Vagina (tissue), 2 donors: ENCODE results near the gene ATXN2. TPM values are rescaled to one million over a fixed set of nuclear protein-coding genes. Genes with fewer than 3 reads are reported as not detected.

Source experiments
- DNase-seq, 2 donors: peaks; one replicate each; pipeline ENCODE4 v3.0.0-alpha.2; 2017; ENCODE audit errors: extremely low spot score in 2 of 2
- H3K27ac ChIP-seq: fragments of 200-600 bp; sonication (generic); one replicate; pipeline ENCODE4 v1.5.1; 2019
- H3K27me3 ChIP-seq: fragments of 200-600 bp; sonication (generic); one replicate; pipeline ENCODE4 v1.5.1; 2019
- H3K36me3 ChIP-seq, 2 donors: fragments of 200-600 bp; sonication (generic); one replicate each; pipeline ENCODE4 v1.5.1; 2017 to 2019
- H3K4me1 ChIP-seq: fragments of 200-600 bp; sonication (generic); one replicate; pipeline ENCODE4 v1.5.1; 2019
- H3K4me3 ChIP-seq, 2 donors: fragments of 200-600 bp; sonication (generic); 1 replicate in 1 of 2; 2 replicates in 1 of 2; pipeline ENCODE4 v1.5.1; 2016 to 2019
- H3K9me3 ChIP-seq: fragments of 200-600 bp; sonication (generic); one replicate; pipeline ENCODE4 v1.5.1; 2019
- CTCF ChIP-seq, 3 experiments: fragments of 450-650 bp in 2 of 3; fragments of 200-600 bp in 1 of 3; sonication (generic) in 1 of 3; IDR thresholded peaks; one replicate each; pipeline ENCODE4 v1.5.1; 2017 to 2019; ENCODE audit warnings: antibody characterized with exemption in 3 of 3, mild to moderate bottlenecking in 2 of 3, moderate library complexity in 2 of 3
- POLR2A ChIP-seq, 2 donors: fragments of 450-650 bp; IDR thresholded peaks; one replicate each; pipeline ENCODE4 v1.6.1; 2017; ENCODE audit warnings: antibody characterized with exemption in 2 of 2, mild to moderate bottlenecking in 2 of 2, moderate library complexity in 2 of 2
- POLR2AphosphoS5 ChIP-seq, 2 donors: sonication (generic); formaldehyde crosslinking; IDR thresholded peaks; one replicate each; pipeline ENCODE4 v1.9.0; 2017; ENCODE audit warnings: antibody characterized with exemption in 2 of 2, mild to moderate bottlenecking in 2 of 2, low read depth in 1 of 2; ENCODE audit not compliant: insufficient read depth in 1 of 2
- intact Hi-C: fragments of 100-400 bp; cut with DNase I; formaldehyde crosslinking; loops from one replicate; pipeline ENCODE4 v1.15.1; 2023
- total RNA-seq: library from RNA; depleted of rRNA; stranded (reverse); fragments of >200 nt; gene quantifications from one replicate; pipeline ENCODE4 v1.2.3, GENCODE V29; 2016

Gene ATXN2
- total RNA-seq, 1 donor from 2014 or later = 70.2 TPM

- Histone ChIP-seq H3K27me3 (no peaks in the 10 kb centered on the region), H3K27ac (no peak overlapping the region), H3K4me3 (no peak overlapping the region), H3K9me3 (no peaks in the 10 kb centered on the region), H3K4me1 (peaks cover 13% of the 10 kb centered on the region), H3K36me3 (peaks cover 0 to 13% of the 10 kb centered on the region in 2 donors)
- TF ChIP-seq POLR2A (IDR thresholded peaks at IDR 0.05) (no peak), POLR2AphosphoS5 (IDR thresholded peaks at IDR 0.05; ENCODE audit: insufficient read depth in 1 of 2, low read depth in 1 of 2) (no peak), CTCF (IDR thresholded peaks at IDR 0.05) (no peak)
- no peak for DNase-seq
- intact Hi-C loops = no loop called here
These were observed 178.6 kb downstream of the ATXN2 start for GRCh38 chr12:111420494-111420893.

- Histone ChIP-seq H3K27ac (no peak overlapping the region), H3K36me3 (peaks cover 0 to 13% of the 10 kb centered on the region in 2 donors), H3K9me3 (no peaks in the 10 kb centered on the region), H3K4me3 (no peak overlapping the region), H3K4me1 (peaks cover 6% of the 10 kb centered on the region), H3K27me3 (no peaks in the 10 kb centered on the region)
- DNase-seq = no peak
- no peak for TF ChIP-seq POLR2AphosphoS5 (IDR thresholded peaks at IDR 0.05; ENCODE audit: insufficient read depth in 1 of 2, low read depth in 1 of 2)
- no peak for TF ChIP-seq CTCF (IDR thresholded peaks at IDR 0.05)
- no peak for TF ChIP-seq POLR2A (IDR thresholded peaks at IDR 0.05)
- intact Hi-C loops = no loop called here
These were observed 179.3 kb downstream of the ATXN2 start for GRCh38 chr12:111419784-111420183.

- no peak overlapping the region for H3K27ac ChIP-seq
- no peak for DNase-seq
- no peaks in the 10 kb centered on the region for H3K9me3 ChIP-seq
- H3K4me1 ChIP-seq = peaks cover 6% of the 10 kb centered on the region
- H3K36me3 ChIP-seq = peaks cover 0 to 13% of the 10 kb centered on the region in 2 donors
- intact Hi-C loops = no loop called here
- no peak overlapping the region for H3K4me3 ChIP-seq
- no peaks in the 10 kb centered on the region for H3K27me3 ChIP-seq
- TF ChIP-seq POLR2A (IDR thresholded peaks at IDR 0.05) (no peak), POLR2AphosphoS5 (IDR thresholded peaks at IDR 0.05; ENCODE audit: insufficient read depth in 1 of 2, low read depth in 1 of 2) (no peak), CTCF (IDR thresholded peaks at IDR 0.05) (no peak)
These were observed 180.6 kb downstream of the ATXN2 start for GRCh38 chr12:111418594-111418880.

- H3K27ac ChIP-seq = no peak overlapping the region
- intact Hi-C loops = no loop called here
- peaks cover 0 to 13% of the 10 kb centered on the region in 2 donors for H3K36me3 ChIP-seq
- TF ChIP-seq CTCF (IDR thresholded peaks at IDR 0.05) (no peak), POLR2A (IDR thresholded peaks at IDR 0.05) (no peak)
- no peaks in the 10 kb centered on the region for H3K27me3 ChIP-seq
- no peak overlapping the region for H3K4me3 ChIP-seq
- H3K9me3 ChIP-seq = no peaks in the 10 kb centered on the region
- no peak for DNase-seq
- H3K4me1 ChIP-seq = peaks cover 11% of the 10 kb centered on the region
These were observed 181.1 kb downstream of the ATXN2 start for GRCh38 chr12:111417784-111418593.

- no peak for DNase-seq
- Histone ChIP-seq H3K27me3 (no peaks in the 10 kb centered on the region), H3K27ac (no peak overlapping the region), H3K4me1 (peaks cover 17% of the 10 kb centered on the region), H3K9me3 (no peaks in the 10 kb centered on the region), H3K4me3 (no peak overlapping the region), H3K36me3 (peaks cover 0 to 13% of the 10 kb centered on the region in 2 donors)
- no peak for TF ChIP-seq POLR2AphosphoS5 (IDR thresholded peaks at IDR 0.05; ENCODE audit: insufficient read depth in 1 of 2, low read depth in 1 of 2)
- no peak for TF ChIP-seq POLR2A (IDR thresholded peaks at IDR 0.05)
- no peak for TF ChIP-seq CTCF (IDR thresholded peaks at IDR 0.05)
- intact Hi-C loops = no loop called here
These were observed 181.8 kb downstream of the ATXN2 start for GRCh38 chr12:111417290-111417689.
